Neural cell (in vitro differentiated cells): ENCODE data around the gene MYOF. TPM values are rescaled to one million over a fixed set of nuclear protein-coding genes. Genes with fewer than 3 reads are reported as not detected.
"Not testable (repeated sequence)": the region's sequence is repeated elsewhere in the genome, so short reads cannot be mapped to it uniquely, and the experiment has no call there.

ENCODE experiments used
- H2AFZ ChIP-seq: fragments of 200-600, 300-800 bp; sonication (generic), shearing (Covaris generic); 2 replicates; pipeline ENCODE4 v1.6.0; 2014; ENCODE audit warnings: low read depth, mild to moderate bottlenecking, antibody characterized with exemption, low read length, moderate library complexity
- H3F3A ChIP-seq: fragments of 200-600 bp; shearing (Covaris generic); 2 replicates; pipeline ENCODE4 v1.6.1; 2016; ENCODE audit warnings: mild to moderate bottlenecking, moderate library complexity, mixed read lengths, antibody characterized with exemption, low read length; ENCODE audit not compliant: insufficient read depth, poor library complexity, severe bottlenecking
- H3K27ac ChIP-seq: fragments of 200-600, 300-800 bp; sonication (generic), shearing (Covaris generic); 2 replicates; pipeline ENCODE4 v1.5.1; 2014; ENCODE audit warnings: mild to moderate bottlenecking, low read length, moderate library complexity
- H3K27me3 ChIP-seq: fragments of 300-800, 200-600 bp; sonication (generic), shearing (Covaris generic); 2 replicates; pipeline ENCODE4 v1.6.0; 2014; ENCODE audit warnings: mild to moderate bottlenecking, low read depth, low read length, moderate library complexity; ENCODE audit not compliant: insufficient read depth
- H3K36me3 ChIP-seq: fragments of 300-800, 200-600 bp; sonication (generic), shearing (Covaris generic); 2 replicates; pipeline ENCODE4 v1.5.1; 2014; ENCODE audit warnings: mild to moderate bottlenecking, antibody characterized with exemption, low read length, moderate library complexity; ENCODE audit not compliant: insufficient read depth
- H3K4me2 ChIP-seq: fragments of 300-800, 200-600 bp; sonication (generic), shearing (Covaris generic); 2 replicates; pipeline ENCODE4 v1.6.0; 2014; ENCODE audit warnings: mild to moderate bottlenecking, low read length
- H3K4me3 ChIP-seq: fragments of 300-800, 200-600 bp; sonication (generic), shearing (Covaris generic); 2 replicates; pipeline ENCODE4 v1.5.1; 2014; ENCODE audit warnings: mild to moderate bottlenecking, low read length, moderate library complexity
- H3K79me2 ChIP-seq: fragments of 200-600 bp; shearing (Covaris generic); replicated peaks from 2 replicates; pipeline ENCODE4 v1.6.0; 2014; ENCODE audit warnings: mild to moderate bottlenecking, low read length, moderate library complexity; ENCODE audit not compliant: insufficient read depth
- H3K9ac ChIP-seq: fragments of 300-800, 200-600 bp; sonication (generic), shearing (Covaris generic); 2 replicates; pipeline ENCODE4 v1.6.1; 2016; ENCODE audit warnings: mild to moderate bottlenecking, low read length, mixed read lengths
- H3K9me2 ChIP-seq: fragments of 200-600 bp; shearing (Covaris generic); 2 replicates; pipeline ENCODE4 v1.6.1; 2016; ENCODE audit warnings: mild to moderate bottlenecking, low read length, mixed read lengths; ENCODE audit not compliant: insufficient read depth
- H3K9me3 ChIP-seq: fragments of 200-600, 300-800 bp; sonication (generic), shearing (Covaris generic); 2 replicates; pipeline ENCODE4 v1.6.1; 2016; ENCODE audit warnings: mild to moderate bottlenecking, mixed run types, low read length, moderate library complexity, mixed read lengths
- H4K20me1 ChIP-seq: fragments of 200-600 bp; shearing (Covaris generic); 2 replicates; pipeline ENCODE4 v1.6.1; 2016; ENCODE audit warnings: mild to moderate bottlenecking, mixed run types; ENCODE audit not compliant: insufficient read depth
- EP300 ChIP-seq: fragments of 450-650 bp; conservative IDR thresholded peaks from 2 replicates; pipeline ENCODE4 v1.6.1; 2014; ENCODE audit warnings: antibody characterized with exemption, mild to moderate bottlenecking, moderate library complexity; ENCODE audit not compliant: poor library complexity, severe bottlenecking
- EZH2 ChIP-seq: fragments of 200-600, 300-800 bp; shearing (Covaris generic), sonication (generic); IDR thresholded peaks from 2 replicates; pipeline ENCODE4 v1.6.1; 2014; ENCODE audit warnings: antibody characterized with exemption, low read length, borderline replicate concordance, mild to moderate bottlenecking; ENCODE audit not compliant: insufficient read depth, poor library complexity, severe bottlenecking
- MXI1 ChIP-seq: fragments of 450-650 bp; conservative IDR thresholded peaks from 2 replicates; pipeline ENCODE4 v1.6.1; 2014; ENCODE audit warnings: antibody characterized with exemption, mild to moderate bottlenecking; ENCODE audit not compliant: poor library complexity, severe bottlenecking
- POLR2AphosphoS5 ChIP-seq: IDR thresholded peaks from 2 replicates; pipeline ENCODE4 v1.6.1; 2012
- RAD21 ChIP-seq: fragments of 450-650 bp; conservative IDR thresholded peaks from 2 replicates; pipeline ENCODE4 v1.6.1; 2014; ENCODE audit warnings: antibody characterized with exemption, mild to moderate bottlenecking, moderate library complexity
- SMC3 ChIP-seq: fragments of 450-650 bp; conservative IDR thresholded peaks from 2 replicates; pipeline ENCODE4 v1.6.1; 2014; ENCODE audit warnings: antibody characterized with exemption, mild to moderate bottlenecking, moderate library complexity; ENCODE audit not compliant: poor library complexity
- TAF1 ChIP-seq: IDR thresholded peaks from 2 replicates; pipeline ENCODE4 v1.6.1; 2012; ENCODE audit warnings: low read depth
- polyA plus RNA-seq: library from polyadenylated mRNA; depleted of rRNA; stranded (reverse); fragments of >200 nt; gene quantifications from 2 replicates; pipeline ENCODE4 v1.2.3, GENCODE V29; 2014
- TF ChIP-seq, protein P1 (sequence below): fragments of 450-650 bp; IDR thresholded peaks from 2 replicates; pipeline ENCODE4 v1.5.1; 2014; ENCODE audit warnings: antibody characterized with exemption, mild to moderate bottlenecking, moderate library complexity; ENCODE audit not compliant: poor library complexity, severe bottlenecking
- TF ChIP-seq, protein P2 (sequence below): IDR thresholded peaks from 2 replicates; pipeline ENCODE4 v1.6.1; 2012; ENCODE audit warnings: borderline replicate concordance

MYOF gene
- polyA plus RNA-seq, 1 donor from 2014 or later = 0.47 TPM

DNA sequence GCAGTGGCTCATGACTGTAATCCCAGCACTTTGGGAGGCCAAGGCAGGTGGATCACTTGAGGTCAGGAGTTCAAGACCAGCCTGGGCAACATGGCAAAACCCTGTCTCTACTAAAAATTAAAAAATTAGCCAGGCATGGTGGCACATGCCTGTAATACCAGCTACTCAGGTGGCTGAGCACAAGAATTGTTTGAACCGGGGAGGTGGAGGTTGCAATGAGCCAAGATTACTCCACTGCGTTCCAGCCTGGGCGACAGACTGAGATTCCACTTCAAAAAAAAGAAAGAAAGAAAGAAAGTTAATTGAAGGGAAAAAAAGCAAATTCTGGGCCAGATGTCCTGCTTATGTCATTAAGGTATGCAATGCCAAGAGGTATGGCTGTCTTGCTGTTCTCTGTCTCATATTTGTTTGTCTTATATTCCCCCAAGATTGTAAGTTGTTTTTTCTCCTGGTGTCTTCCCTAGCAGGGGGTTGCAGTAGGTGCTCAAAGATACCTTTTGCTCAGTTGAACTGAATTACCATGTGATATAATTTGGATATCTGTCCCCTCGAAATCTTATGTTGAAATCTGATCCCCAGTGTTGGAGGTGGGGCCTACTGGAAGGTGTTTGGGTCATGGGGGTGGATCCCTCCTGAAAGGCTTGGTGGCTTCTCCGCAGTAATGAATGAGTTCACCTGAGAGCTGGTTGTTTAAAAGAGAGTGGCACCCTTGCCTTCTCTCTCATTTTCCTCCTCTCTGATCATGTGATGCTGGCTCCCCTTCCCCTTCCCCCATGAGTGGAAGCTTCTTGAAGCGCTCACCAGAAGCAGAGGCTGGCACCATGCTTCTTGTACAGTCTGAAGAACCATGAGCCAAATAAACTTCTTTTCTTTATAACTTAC is 60.9 kb downstream of the MYOF start:
- no peak overlapping the region for H3K4me3 ChIP-seq
- no peak overlapping the region for H3K4me2 ChIP-seq
- H3K9me3 ChIP-seq = no peaks in the 10 kb centered on the region
- H3F3A ChIP-seq = no peaks in the 10 kb centered on the region
- H2AFZ ChIP-seq = no peak overlapping the region
- H3K9me2 ChIP-seq = no peaks in the 10 kb centered on the region
- no peaks in the 10 kb centered on the region for H3K36me3 ChIP-seq
- no peaks in the 10 kb centered on the region for H3K79me2 ChIP-seq
- H3K27ac ChIP-seq = no peak overlapping the region
- TF ChIP-seq EZH2 (no peak), MXI1 (no peak), RAD21 (no peak), POLR2AphosphoS5 (no peak), EP300 (no peak), TAF1 (no peak), SMC3 (no peak)
- TF ChIP-seq, protein P1, sequence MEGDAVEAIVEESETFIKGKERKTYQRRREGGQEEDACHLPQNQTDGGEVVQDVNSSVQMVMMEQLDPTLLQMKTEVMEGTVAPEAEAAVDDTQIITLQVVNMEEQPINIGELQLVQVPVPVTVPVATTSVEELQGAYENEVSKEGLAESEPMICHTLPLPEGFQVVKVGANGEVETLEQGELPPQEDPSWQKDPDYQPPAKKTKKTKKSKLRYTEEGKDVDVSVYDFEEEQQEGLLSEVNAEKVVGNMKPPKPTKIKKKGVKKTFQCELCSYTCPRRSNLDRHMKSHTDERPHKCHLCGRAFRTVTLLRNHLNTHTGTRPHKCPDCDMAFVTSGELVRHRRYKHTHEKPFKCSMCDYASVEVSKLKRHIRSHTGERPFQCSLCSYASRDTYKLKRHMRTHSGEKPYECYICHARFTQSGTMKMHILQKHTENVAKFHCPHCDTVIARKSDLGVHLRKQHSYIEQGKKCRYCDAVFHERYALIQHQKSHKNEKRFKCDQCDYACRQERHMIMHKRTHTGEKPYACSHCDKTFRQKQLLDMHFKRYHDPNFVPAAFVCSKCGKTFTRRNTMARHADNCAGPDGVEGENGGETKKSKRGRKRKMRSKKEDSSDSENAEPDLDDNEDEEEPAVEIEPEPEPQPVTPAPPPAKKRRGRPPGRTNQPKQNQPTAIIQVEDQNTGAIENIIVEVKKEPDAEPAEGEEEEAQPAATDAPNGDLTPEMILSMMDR = no peak
- TF ChIP-seq, protein P2, sequence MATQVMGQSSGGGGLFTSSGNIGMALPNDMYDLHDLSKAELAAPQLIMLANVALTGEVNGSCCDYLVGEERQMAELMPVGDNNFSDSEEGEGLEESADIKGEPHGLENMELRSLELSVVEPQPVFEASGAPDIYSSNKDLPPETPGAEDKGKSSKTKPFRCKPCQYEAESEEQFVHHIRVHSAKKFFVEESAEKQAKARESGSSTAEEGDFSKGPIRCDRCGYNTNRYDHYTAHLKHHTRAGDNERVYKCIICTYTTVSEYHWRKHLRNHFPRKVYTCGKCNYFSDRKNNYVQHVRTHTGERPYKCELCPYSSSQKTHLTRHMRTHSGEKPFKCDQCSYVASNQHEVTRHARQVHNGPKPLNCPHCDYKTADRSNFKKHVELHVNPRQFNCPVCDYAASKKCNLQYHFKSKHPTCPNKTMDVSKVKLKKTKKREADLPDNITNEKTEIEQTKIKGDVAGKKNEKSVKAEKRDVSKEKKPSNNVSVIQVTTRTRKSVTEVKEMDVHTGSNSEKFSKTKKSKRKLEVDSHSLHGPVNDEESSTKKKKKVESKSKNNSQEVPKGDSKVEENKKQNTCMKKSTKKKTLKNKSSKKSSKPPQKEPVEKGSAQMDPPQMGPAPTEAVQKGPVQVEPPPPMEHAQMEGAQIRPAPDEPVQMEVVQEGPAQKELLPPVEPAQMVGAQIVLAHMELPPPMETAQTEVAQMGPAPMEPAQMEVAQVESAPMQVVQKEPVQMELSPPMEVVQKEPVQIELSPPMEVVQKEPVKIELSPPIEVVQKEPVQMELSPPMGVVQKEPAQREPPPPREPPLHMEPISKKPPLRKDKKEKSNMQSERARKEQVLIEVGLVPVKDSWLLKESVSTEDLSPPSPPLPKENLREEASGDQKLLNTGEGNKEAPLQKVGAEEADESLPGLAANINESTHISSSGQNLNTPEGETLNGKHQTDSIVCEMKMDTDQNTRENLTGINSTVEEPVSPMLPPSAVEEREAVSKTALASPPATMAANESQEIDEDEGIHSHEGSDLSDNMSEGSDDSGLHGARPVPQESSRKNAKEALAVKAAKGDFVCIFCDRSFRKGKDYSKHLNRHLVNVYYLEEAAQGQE = no peak
- no peaks in the 10 kb centered on the region for H4K20me1 ChIP-seq
- H3K9ac ChIP-seq = no peak overlapping the region
- no peaks in the 10 kb centered on the region for H3K27me3 ChIP-seq

DNA sequence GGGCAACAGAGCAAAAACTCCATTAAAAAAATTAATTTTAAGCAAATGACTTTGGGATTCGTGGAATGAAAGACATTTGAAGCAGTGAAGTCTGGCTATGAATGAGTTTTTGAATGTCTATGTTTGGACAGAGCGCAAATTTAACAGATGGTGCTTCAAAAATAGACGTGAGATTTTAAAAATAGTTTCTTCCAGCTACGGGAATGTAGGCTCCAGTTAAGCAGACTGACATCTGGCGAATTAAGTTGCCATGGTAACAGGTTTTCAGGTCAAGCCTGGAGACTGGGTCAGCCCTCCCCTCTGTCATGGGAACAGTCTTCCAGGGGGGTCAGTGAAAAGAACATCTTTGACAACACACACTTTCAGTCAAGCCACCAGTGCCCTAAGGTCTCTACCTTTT is 62.0 kb downstream of the MYOF start:
- H3K4me2 ChIP-seq = no peak overlapping the region
- no peaks in the 10 kb centered on the region for H3F3A ChIP-seq
- no peaks in the 10 kb centered on the region for H3K9me3 ChIP-seq
- H3K27me3 ChIP-seq = no peaks in the 10 kb centered on the region
- H4K20me1 ChIP-seq = no peaks in the 10 kb centered on the region
- TF ChIP-seq MXI1 = no peak
- no peak for TF ChIP-seq RAD21
- TF ChIP-seq EZH2 = no peak
- no peak for TF ChIP-seq EP300
- no peak for TF ChIP-seq SMC3
- TF ChIP-seq, protein P1 = no peak
- TF ChIP-seq TAF1 = no peak
- no peak for TF ChIP-seq POLR2AphosphoS5
- TF ChIP-seq, protein P2 = no peak
- no peak overlapping the region for H3K4me3 ChIP-seq
- H3K27ac ChIP-seq = no peak overlapping the region
- no peaks in the 10 kb centered on the region for H3K79me2 ChIP-seq
- H3K36me3 ChIP-seq = no peaks in the 10 kb centered on the region
- H3K9ac ChIP-seq = no peak overlapping the region
- H2AFZ ChIP-seq = no peak overlapping the region
- no peaks in the 10 kb centered on the region for H3K9me2 ChIP-seq

DNA sequence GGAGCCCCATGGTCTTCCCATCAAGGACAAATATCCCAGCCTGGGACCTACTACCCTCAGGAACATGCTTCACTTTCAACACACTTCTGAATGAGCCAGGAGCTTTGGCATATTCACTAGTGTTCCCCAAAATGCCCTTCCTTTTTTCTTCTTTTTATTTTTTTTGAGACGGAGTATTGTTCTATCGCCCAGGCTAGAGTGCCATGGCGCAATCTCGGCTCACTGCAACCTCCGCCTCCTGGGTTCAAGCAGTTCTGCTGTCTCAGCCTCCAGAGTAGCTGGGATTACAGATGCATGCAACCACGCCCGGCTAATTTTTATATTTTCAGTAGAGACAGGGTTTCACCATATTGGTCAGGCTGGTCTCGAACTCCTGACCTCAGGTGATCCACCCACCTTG is 63.1 kb downstream of the MYOF start:
- H3K79me2 ChIP-seq = not testable (repeated sequence)

More for the DNA sequence above, 63.1 kb downstream of the MYOF start:
- not testable (repeated sequence) for H3F3A ChIP-seq, H3K36me3 ChIP-seq, H2AFZ ChIP-seq, H3K9ac ChIP-seq, H4K20me1 ChIP-seq, H3K27me3 ChIP-seq, H3K27ac ChIP-seq, H3K4me3 ChIP-seq, H3K9me2 ChIP-seq, H3K4me2 ChIP-seq, H3K9me3 ChIP-seq
